ENCODE measurements around the gene LKAAEAR1. TPM values are rescaled to one million over a fixed set of nuclear protein-coding genes. Genes with fewer than 3 reads are reported as not detected.

Gene LKAAEAR1
- total and polyA plus RNA-seq, 2 of the 13 experiments (the other 11 are each of a cell fraction or from before 2014, with no cell fraction given) = not detected

- BruUV-seq (replicated peaks) = no TSS peak
- ChIA-PET CTCF (ENCODE audit: low intra/inter-chr PET ratio, low total read pairs) (no interaction called here), POLR2A (no interaction called here)
- WGBS (ENCODE audit: low lambda C conversion rate) = 10% methylated on average over 4 of the region's 4 CpGs
- FAIRE-seq = no peak
- no peaks in the 10 kb centered on the region for H3K79me2 ChIP-seq (ENCODE audit: insufficient read depth, low read length)
- DNase-seq (ENCODE audit: low spot score) = peak; percentile 60
- H3K36me3 ChIP-seq (replicated peaks in 1 of 2; ENCODE audit: control insufficient read depth in 1 of 2, insufficient read depth in 2 of 2, low read length in 2 of 2) = no peaks in the 10 kb centered on the region
- H3K9me3 ChIP-seq (ENCODE audit: low read length) = no peaks in the 10 kb centered on the region
- H3K27ac ChIP-seq (ENCODE audit: extremely low read length, insufficient read depth, low read length) = no peak overlapping the region
- in situ Hi-C loops (cut with HindIII; ENCODE audit: extremely low pct_ligation_motif_present, low pct_unique_long_range_greater_than_20kb) (no loop called here), intact Hi-C loops (cut with micrococcal nuclease; ENCODE audit: unreplicated experiment) (no loop called here)
- H3K27me3 ChIP-seq (ENCODE audit: control insufficient read depth in 1 of 2, insufficient read depth in 2 of 2, low read length in 2 of 2) = peaks cover 1 to 24% of the 10 kb centered on the region in 2 experiments; a peak in 3 of 5 replicates
- H3K4me1 ChIP-seq (ENCODE audit: insufficient read depth, low read length) = peaks cover 12% of the 10 kb centered on the region
- no peak overlapping the region for H2AFZ ChIP-seq (ENCODE audit: low read length)
- no peak overlapping the region for H3K4me3 ChIP-seq (replicated peaks in 1 of 3; ENCODE audit: insufficient read depth in 1 of 3, low read depth in 2 of 3, low read length in 3 of 3)
- H3K9ac ChIP-seq (ENCODE audit: insufficient read depth, low read depth, low read length) = no peak overlapping the region
- H4K20me1 ChIP-seq (ENCODE audit: insufficient read depth, low read length) = no peaks in the 10 kb centered on the region
- H3K4me2 ChIP-seq (ENCODE audit: low read depth, low read length) = no peak overlapping the region
- peak; percentile 99 for ATAC-seq
- TF ChIP-seq BHLHE40 (IDR thresholded peaks at IDR 0.05; ENCODE audit: low read length) (no peak), ZNF501 (CRISPR knock-in tag; IDR thresholded peaks at IDR 0.05) (no peak), ZNF407 (CRISPR knock-in tag; IDR thresholded peaks at IDR 0.05; ENCODE audit: not compliant biosample characterization) (no peak), ZNF574 (CRISPR knock-in tag; IDR thresholded peaks at IDR 0.05) (no peak), FOXA1 (IDR thresholded peaks at IDR 0.05) (no peak), FOXA1 (CRISPR knock-in tag; IDR thresholded peaks at IDR 0.05) (peak; percentile 58), ZNF354B (CRISPR knock-in tag; IDR thresholded peaks at IDR 0.05) (no peak), CAMTA2 (CRISPR knock-in tag; IDR thresholded peaks at IDR 0.05; ENCODE audit: borderline replicate concordance) (no peak), ZFAT (CRISPR knock-in tag; conservative IDR thresholded peaks at IDR 0.05) (no peak), NFYB (CRISPR knock-in tag; IDR thresholded peaks at IDR 0.05) (no peak), ESRRA (CRISPR knock-in tag; IDR thresholded peaks at IDR 0.05; ENCODE audit: low read depth) (no peak), CENPT (CRISPR knock-in tag; IDR thresholded peaks at IDR 0.05; ENCODE audit: low read depth) (no peak), MBNL3 (CRISPR knock-in tag; conservative IDR thresholded peaks at IDR 0.05) (no peak), ZNF512 (CRISPR knock-in tag; IDR thresholded peaks at IDR 0.05) (no peak)
These were observed 47.2 kb upstream of the LKAAEAR1 start for GRCh38 chr20:64131406-64131805.

Data from HepG2 (cell line).